Measurements from ENCODE around the gene MYOZ3. TPM values are rescaled to one million over a fixed set of nuclear protein-coding genes. Genes with fewer than 3 reads are reported as not detected.

The MYOZ3 gene
- total and polyA plus RNA-seq, 2 donors (not counting 1 experiment from before 2014, with no cell fraction given) = 0.04 TPM; not detected in 1

- Histone ChIP-seq H3K9me3 (ENCODE audit: control extremely low read depth in 1 of 3, control insufficient read depth in 2 of 3, insufficient read depth in 1 of 3, low read length in 2 of 3) (no peaks in the 10 kb centered on the region), H3K9ac (ENCODE audit: low read length) (no peak overlapping the region), H3K27ac (ENCODE audit: low read length in 2 of 2) (no peak overlapping the region), H3K79me2 (ENCODE audit: control insufficient read depth, insufficient read depth, low read length) (no peaks in the 10 kb centered on the region), H3K4me3 (ENCODE audit: control extremely low read depth in 1 of 5, extremely low read depth in 1 of 5, insufficient read depth in 1 of 5, low read depth in 2 of 5, low read length in 4 of 5) (no peak overlapping the region), H3K4me1 (ENCODE audit: control insufficient read depth in 2 of 2, insufficient read depth in 2 of 2, low read length in 2 of 2) (no peaks in the 10 kb centered on the region), H3K36me3 (replicated peaks in 1 of 2; ENCODE audit: control extremely low read depth in 1 of 2, control insufficient read depth in 1 of 2, extremely low read depth in 1 of 2, insufficient read depth in 2 of 2, low read length in 1 of 2) (peaks cover 0 to 60% of the 10 kb centered on the region in 2 experiments), H2AFZ (ENCODE audit: insufficient read depth, low read depth, low read length, poor library complexity, severe bottlenecking) (no peak overlapping the region), H3K27me3 (replicated peaks in 1 of 4; ENCODE audit: control extremely low read depth in 1 of 4, control insufficient read depth in 3 of 4, insufficient read depth in 4 of 4, low read length in 3 of 4) (no peaks in the 10 kb centered on the region), H4K20me1 (ENCODE audit: control insufficient read depth, insufficient read depth, low read length, poor library complexity, severe bottlenecking) (no peaks in the 10 kb centered on the region), H3K4me2 (replicated peaks; ENCODE audit: low read depth, low read length, poor library complexity, severe bottlenecking) (no peak overlapping the region)
- ChIA-PET POLR2A (no interaction called here), CTCF (no interaction called here)
- H3K4me3 Mint-ChIP-seq = no peak overlapping the region
- H3K9me3 Mint-ChIP-seq (ENCODE audit: insufficient read depth) = no peaks in the 10 kb centered on the region
- no peak overlapping the region for H3K27ac Mint-ChIP-seq
- TF ChIP-seq EZH2 (IDR thresholded peaks at IDR 0.05; ENCODE audit: borderline replicate concordance, insufficient read depth, low read depth, low read length, poor library complexity, severe bottlenecking) = no peak
- no peak for TF ChIP-seq CTCF (IDR thresholded peaks at IDR 0.05)
- no peaks in the 10 kb centered on the region for H3K27me3 Mint-ChIP-seq
- 88% methylated on average over 5 of the region's 6 CpGs for WGBS (ENCODE audit: insufficient coverage)
- DNase-seq (no peak), ATAC-seq (ENCODE audit: low read depth) (no peak)
- intact Hi-C loops (cut with micrococcal nuclease) = no loop called here
- H3K4me1 Mint-ChIP-seq = no peaks in the 10 kb centered on the region
Measured at GRCh38 chr5:150690760-150691159, 29.7 kb downstream of the MYOZ3 start.

- H3K27ac Mint-ChIP-seq = no peak overlapping the region
- Histone ChIP-seq H3K4me2 (replicated peaks; ENCODE audit: low read depth, low read length, poor library complexity, severe bottlenecking) (no peak overlapping the region), H3K79me2 (ENCODE audit: control insufficient read depth, insufficient read depth, low read length) (no peaks in the 10 kb centered on the region), H2AFZ (ENCODE audit: insufficient read depth, low read depth, low read length, poor library complexity, severe bottlenecking) (no peak overlapping the region), H3K27ac (ENCODE audit: low read length in 2 of 2) (no peak overlapping the region), H4K20me1 (ENCODE audit: control insufficient read depth, insufficient read depth, low read length, poor library complexity, severe bottlenecking) (no peaks in the 10 kb centered on the region), H3K9ac (ENCODE audit: low read length) (no peak overlapping the region), H3K4me3 (ENCODE audit: control extremely low read depth in 1 of 5, extremely low read depth in 1 of 5, insufficient read depth in 1 of 5, low read depth in 2 of 5, low read length in 4 of 5) (no peak overlapping the region), H3K9me3 (ENCODE audit: control extremely low read depth in 1 of 3, control insufficient read depth in 2 of 3, insufficient read depth in 1 of 3, low read length in 2 of 3) (no peaks in the 10 kb centered on the region), H3K4me1 (ENCODE audit: control insufficient read depth in 2 of 2, insufficient read depth in 2 of 2, low read length in 2 of 2) (no peaks in the 10 kb centered on the region), H3K27me3 (replicated peaks in 1 of 4; ENCODE audit: control extremely low read depth in 1 of 4, control insufficient read depth in 3 of 4, insufficient read depth in 4 of 4, low read length in 3 of 4) (no peaks in the 10 kb centered on the region), H3K36me3 (replicated peaks in 1 of 2; ENCODE audit: control extremely low read depth in 1 of 2, control insufficient read depth in 1 of 2, extremely low read depth in 1 of 2, insufficient read depth in 2 of 2, low read length in 1 of 2) (peaks cover 0 to 75% of the 10 kb centered on the region in 2 experiments)
- H3K4me1 Mint-ChIP-seq = no peaks in the 10 kb centered on the region
- H3K27me3 Mint-ChIP-seq = no peaks in the 10 kb centered on the region
- WGBS (ENCODE audit: insufficient coverage) = no CpG with 5 or more reads among the region's 3 CpGs
- no peak overlapping the region for H3K4me3 Mint-ChIP-seq
- H3K9me3 Mint-ChIP-seq (ENCODE audit: insufficient read depth) = no peaks in the 10 kb centered on the region
- intact Hi-C loops (cut with micrococcal nuclease) = no loop called here
- ChIA-PET POLR2A (no interaction called here), CTCF (no interaction called here)
- ATAC-seq (ENCODE audit: low read depth) (no peak), DNase-seq (no peak)
- TF ChIP-seq EZH2 (IDR thresholded peaks at IDR 0.05; ENCODE audit: borderline replicate concordance, insufficient read depth, low read depth, low read length, poor library complexity, severe bottlenecking) = no peak
- no peak for TF ChIP-seq CTCF (IDR thresholded peaks at IDR 0.05)
Measured at GRCh38 chr5:150692276-150692675, 31.2 kb downstream of the MYOZ3 start.

All from B cell (primary cell).